Activated CD4-positive, alpha-beta T cell treated with anti-CD3 and anti-CD28 coated beads for 24 hours (primary cell): Measurements from ENCODE around the gene SPO11.

ENCODE experiments used
- DNase-seq, 2 donors: peaks; one replicate each; pipeline ENCODE4 v3.0.0-alpha.2; 2020; ENCODE audit warnings: low read depth in 2 of 2

The SPO11 gene

GRCh38 chr20:57375652-57376230 lies 46.1 kb downstream of the SPO11 start:
- DNase-seq, result no peak

GRCh38 chr20:57377350-57377749 lies 47.7 kb downstream of the SPO11 start:
- DNase-seq, result no peak

- no peak for DNase-seq
Observed at GRCh38 chr20:57378107-57378506, 48.5 kb downstream of the SPO11 start.

- no peak for DNase-seq
Observed at GRCh38 chr20:57378646-57379262, 49.2 kb downstream of the SPO11 start.

GRCh38 chr20:57379263-57379647 lies 49.7 kb downstream of the SPO11 start:
- DNase-seq, result no peak

- no peak for DNase-seq
Observed at GRCh38 chr20:57380081-57380750, 50.6 kb downstream of the SPO11 start.

- peak; percentile 75 to 77 for DNase-seq
Observed at GRCh38 chr20:57381596-57382503, 52.2 kb downstream of the SPO11 start.

GRCh38 chr20:57382516-57382915 lies 52.9 kb downstream of the SPO11 start:
- no peak for DNase-seq

- DNase-seq, result no peak
Observed at GRCh38 chr20:57383447-57384347, 54.1 kb downstream of the SPO11 start.

- no peak for DNase-seq
Observed at GRCh38 chr20:57384486-57384885, 54.9 kb downstream of the SPO11 start.

GRCh38 chr20:57384953-57385761 lies 55.6 kb downstream of the SPO11 start:
- no peak for DNase-seq

GRCh38 chr20:57385940-57386339 lies 56.3 kb downstream of the SPO11 start:
- DNase-seq, result no peak

- no peak for DNase-seq
Observed at GRCh38 chr20:57386762-57387161, 57.2 kb downstream of the SPO11 start.

- no peak for DNase-seq
Observed at GRCh38 chr20:57387463-57387862, 57.9 kb downstream of the SPO11 start.

- no peak for DNase-seq
Observed at GRCh38 chr20:57387945-57388371, 58.4 kb downstream of the SPO11 start.

- DNase-seq, result peak; percentile 40 to 45
Observed at GRCh38 chr20:57388953-57389694, 59.5 kb downstream of the SPO11 start.

GRCh38 chr20:57389695-57390603 lies 60.3 kb downstream of the SPO11 start:
- peak; percentile 39 to 58 for DNase-seq

- peak; percentile 73 to 77 for DNase-seq
Observed at GRCh38 chr20:57390604-57391438, 61.2 kb downstream of the SPO11 start, which contains the start of gene RBM38. Gene RBM38, plus strand, starts transcription at chr20:57391396. Its CDS starts 186 bp downstream, at chr20:57391582.
